Measurements from ENCODE around the gene SLC25A47.
"Not testable (repeated sequence)": the region's sequence is repeated elsewhere in the genome, so short reads cannot be mapped to it uniquely, and the experiment has no call there.

Gene SLC25A47

DNA sequence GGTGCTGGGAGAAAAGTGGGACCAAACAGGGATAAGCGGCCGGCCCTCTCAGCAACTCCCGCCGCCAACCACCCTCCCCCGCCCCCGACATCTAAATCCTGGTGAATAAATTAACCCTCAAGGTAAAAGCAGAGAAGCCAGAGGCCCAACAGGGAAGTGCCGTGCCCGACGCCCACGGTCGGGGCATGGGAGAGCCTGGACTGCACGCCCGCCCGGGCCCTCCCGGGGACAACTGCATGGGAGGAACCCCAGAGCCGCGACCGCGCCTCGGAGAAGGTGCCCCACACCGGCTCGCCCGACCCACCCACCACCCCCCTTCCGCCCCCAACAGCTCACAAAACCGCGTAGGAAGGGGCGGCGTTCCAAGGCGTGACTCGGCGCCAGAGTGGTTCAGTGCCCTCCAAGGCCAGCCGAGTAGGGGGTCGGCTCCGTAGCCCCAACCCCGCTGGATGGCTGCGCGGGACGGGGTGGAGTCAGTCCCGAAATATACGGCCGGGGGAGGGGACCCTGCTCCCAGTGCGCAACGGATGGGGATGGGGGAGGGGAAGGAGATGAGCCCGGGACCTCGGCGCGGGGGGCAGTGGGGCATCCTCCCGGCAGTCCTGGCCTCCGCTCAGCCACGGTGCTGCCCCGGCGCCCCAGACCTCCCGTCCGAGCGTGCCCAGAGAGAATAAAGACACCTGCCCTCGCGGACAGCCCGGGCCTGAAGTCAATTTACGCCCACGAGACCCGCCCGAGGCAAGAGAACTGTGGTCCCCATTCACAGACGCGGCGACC, 17.6 kb upstream of the SLC25A47 start:
- CTCF ChIA-PET: interaction anchor here (1.3 to 3.9 kb wide), 3 partner anchors 13 to 27 kb away, joined by 3 to 16 read pairs (median 3); no protein-coding TSS in a partner anchor
- TF ChIP-seq, protein P1, sequence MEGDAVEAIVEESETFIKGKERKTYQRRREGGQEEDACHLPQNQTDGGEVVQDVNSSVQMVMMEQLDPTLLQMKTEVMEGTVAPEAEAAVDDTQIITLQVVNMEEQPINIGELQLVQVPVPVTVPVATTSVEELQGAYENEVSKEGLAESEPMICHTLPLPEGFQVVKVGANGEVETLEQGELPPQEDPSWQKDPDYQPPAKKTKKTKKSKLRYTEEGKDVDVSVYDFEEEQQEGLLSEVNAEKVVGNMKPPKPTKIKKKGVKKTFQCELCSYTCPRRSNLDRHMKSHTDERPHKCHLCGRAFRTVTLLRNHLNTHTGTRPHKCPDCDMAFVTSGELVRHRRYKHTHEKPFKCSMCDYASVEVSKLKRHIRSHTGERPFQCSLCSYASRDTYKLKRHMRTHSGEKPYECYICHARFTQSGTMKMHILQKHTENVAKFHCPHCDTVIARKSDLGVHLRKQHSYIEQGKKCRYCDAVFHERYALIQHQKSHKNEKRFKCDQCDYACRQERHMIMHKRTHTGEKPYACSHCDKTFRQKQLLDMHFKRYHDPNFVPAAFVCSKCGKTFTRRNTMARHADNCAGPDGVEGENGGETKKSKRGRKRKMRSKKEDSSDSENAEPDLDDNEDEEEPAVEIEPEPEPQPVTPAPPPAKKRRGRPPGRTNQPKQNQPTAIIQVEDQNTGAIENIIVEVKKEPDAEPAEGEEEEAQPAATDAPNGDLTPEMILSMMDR (IDR thresholded peaks at IDR 0.05; ENCODE audit: control extremely low read depth, extremely low read depth, low read depth, missing control alignments): no peak
- DNase-seq (ENCODE audit: extremely low spot score): no peak
- POLR2A ChIA-PET: no interaction called here

DNA sequence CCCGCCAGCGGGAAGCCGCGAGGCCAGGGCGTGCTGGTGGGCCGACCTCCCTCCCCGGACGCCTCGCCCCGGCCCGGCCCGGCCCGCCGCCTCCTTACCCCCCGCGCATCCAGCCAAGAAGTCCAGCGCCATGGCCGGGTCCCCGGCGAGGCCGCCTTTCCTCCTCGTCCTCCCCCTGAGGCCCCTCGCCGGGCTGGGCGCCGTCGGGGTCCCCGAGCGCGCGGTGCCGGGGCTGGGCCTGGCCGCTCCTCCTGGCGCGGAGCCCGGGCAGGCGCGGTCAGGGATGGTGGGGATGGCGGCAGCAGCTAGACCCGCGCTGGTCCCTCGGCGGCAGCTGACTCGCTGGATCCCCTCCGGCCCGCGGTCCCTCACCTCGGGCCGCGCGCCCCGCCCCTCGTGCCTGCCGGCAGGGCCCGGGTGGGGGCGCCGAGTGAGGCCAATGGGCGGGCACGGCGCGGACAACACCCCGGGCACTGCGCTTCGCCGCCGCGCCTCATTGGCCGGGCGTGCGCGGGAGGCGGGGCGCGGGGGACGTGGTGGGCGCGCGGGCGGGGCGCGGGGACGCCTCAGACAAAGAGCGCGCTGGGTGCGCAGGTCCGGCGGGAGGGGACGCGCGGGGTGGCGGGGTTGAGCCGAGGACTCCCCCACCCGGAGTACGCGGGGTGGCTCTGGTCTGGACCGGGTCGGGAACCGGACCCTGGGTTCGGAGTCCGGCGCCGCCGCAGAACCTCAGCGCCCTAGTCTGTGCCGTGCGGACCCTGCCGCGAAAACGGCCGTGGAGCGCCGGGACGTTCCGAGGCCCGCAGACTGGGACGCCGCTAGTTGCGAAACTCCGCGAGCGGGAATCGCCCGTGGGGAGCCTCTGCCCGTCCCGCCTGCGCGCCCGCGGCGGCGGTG, 16.8 kb upstream of the SLC25A47 start, which contains the start of gene SLC25A29:
Gene SLC25A29, minus strand, starts transcription at position 344 of the 897 bp plus-strand sequence. Its CDS starts 212 bp downstream, at position 132.
- TF ChIP-seq, protein P1 (IDR thresholded peaks at IDR 0.05; ENCODE audit: control extremely low read depth, extremely low read depth, low read depth, missing control alignments): no peak
- POLR2A ChIA-PET: no interaction called here
- DNase-seq (ENCODE audit: extremely low spot score): peak; percentile 93
- CTCF ChIA-PET: no interaction called here

DNA sequence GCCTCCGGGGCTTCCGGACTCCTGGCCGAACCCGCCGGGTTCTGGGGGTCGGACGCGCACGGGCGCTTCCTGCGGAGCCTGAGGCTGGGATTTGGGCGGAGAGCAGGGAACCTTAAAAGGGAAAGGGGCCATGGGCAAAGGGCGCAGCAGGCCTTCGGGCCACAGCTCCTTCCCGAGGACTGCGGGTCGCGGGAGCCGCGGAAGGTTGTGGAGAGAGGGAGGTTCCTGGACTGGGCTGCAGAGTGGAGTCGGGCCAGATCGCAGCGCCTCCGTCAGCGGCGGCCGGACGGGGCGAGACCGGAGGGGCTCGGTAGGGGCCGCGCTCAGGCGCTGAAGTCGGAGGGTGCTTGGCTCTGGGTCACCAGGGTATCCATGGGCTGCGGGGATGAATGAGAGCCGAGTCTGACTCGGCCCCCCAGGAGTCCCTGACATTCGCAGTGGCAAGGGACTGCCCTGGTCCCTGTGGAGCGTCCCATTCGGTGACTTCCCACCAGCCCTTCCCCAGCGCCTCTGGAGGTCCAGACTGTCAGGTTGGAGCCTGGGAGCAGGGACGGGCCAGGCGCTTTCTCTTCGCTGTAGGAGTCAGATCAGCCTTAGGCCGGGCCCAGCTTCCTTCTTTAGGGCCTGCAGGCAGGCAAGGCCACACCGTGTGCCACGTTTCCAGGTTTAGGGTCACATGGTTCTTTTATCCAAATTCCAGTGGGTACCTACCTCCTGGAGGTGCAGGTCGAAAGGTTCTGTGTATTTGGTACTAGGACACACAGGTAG, 16.0 kb upstream of the SLC25A47 start:
- POLR2A ChIA-PET: no interaction called here
- DNase-seq (ENCODE audit: extremely low spot score): no peak
- CTCF ChIA-PET: interaction anchor here (2.0 kb wide), 1 partner anchor 10 kb away, joined by 9 read pairs; no protein-coding TSS in a partner anchor
- TF ChIP-seq, protein P1 (IDR thresholded peaks at IDR 0.05; ENCODE audit: control extremely low read depth, extremely low read depth, low read depth, missing control alignments): no peak

DNA sequence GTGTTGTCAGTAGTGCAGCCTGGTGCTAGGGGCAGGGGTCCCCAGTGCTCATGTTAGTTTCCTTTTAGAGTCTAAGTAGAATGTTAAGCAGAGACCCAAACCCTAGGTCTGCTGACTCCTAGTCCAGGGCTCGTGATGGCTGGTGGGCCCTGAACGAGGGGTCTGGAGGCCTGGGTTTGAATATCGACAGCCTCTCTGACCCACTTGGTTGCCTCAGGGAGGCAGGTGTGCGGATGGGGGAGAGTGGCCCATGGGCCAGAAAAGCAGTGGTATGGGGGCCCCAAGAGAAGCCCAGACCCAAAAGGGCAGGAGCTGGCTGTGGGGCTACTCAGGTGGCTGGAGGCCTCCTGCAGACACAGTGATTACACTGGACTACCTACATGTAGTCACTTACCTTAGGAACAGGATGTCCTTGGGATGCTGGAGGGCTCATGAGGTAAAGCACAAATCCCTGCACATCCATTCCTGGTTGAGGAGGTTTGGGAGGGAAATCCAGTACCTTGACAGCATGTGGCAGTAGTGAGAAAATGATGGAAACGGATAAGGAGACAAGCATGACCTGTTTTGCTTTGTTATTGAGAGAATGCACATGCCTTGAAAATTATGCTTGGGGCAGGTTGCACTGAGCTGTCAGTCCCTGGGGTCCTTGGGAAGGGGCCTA, 15.2 kb upstream of the SLC25A47 start:
- TF ChIP-seq, protein P1 (IDR thresholded peaks at IDR 0.05; ENCODE audit: control extremely low read depth, extremely low read depth, low read depth, missing control alignments): no peak
- CTCF ChIA-PET: interaction anchor here (0.9 to 2.0 kb wide), 5 partner anchors 9 to 114 kb away, joined by 3 to 9 read pairs (median 4); no protein-coding TSS in a partner anchor
- POLR2A ChIA-PET: no interaction called here
- no peak for DNase-seq (ENCODE audit: extremely low spot score)

DNA sequence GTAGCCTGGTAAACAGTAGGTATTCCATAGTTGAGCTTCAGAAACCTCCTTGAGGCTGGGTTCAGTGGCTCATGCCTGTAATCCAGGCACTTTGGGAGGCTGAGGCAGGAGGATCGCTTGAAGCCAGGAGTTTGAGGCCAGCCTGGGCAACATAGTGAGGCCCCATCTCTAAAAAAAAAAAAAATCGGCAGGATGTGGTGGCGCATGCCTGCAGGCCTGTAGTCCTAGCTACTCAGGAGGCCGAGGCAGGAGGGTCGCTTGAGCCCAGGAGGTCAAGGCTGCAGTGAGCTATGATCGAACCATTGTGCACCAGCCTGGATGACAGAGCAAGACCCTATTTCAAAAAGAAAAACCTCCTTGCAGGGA, 14.7 kb upstream of the SLC25A47 start:
- POLR2A ChIA-PET; DNase-seq (ENCODE audit: extremely low spot score): not testable (repeated sequence)
- CTCF ChIA-PET: interaction anchor here (0.9 to 2.0 kb wide), 6 partner anchors 9 to 115 kb away, joined by 3 to 9 read pairs (median 4); no protein-coding TSS in a partner anchor

DNA sequence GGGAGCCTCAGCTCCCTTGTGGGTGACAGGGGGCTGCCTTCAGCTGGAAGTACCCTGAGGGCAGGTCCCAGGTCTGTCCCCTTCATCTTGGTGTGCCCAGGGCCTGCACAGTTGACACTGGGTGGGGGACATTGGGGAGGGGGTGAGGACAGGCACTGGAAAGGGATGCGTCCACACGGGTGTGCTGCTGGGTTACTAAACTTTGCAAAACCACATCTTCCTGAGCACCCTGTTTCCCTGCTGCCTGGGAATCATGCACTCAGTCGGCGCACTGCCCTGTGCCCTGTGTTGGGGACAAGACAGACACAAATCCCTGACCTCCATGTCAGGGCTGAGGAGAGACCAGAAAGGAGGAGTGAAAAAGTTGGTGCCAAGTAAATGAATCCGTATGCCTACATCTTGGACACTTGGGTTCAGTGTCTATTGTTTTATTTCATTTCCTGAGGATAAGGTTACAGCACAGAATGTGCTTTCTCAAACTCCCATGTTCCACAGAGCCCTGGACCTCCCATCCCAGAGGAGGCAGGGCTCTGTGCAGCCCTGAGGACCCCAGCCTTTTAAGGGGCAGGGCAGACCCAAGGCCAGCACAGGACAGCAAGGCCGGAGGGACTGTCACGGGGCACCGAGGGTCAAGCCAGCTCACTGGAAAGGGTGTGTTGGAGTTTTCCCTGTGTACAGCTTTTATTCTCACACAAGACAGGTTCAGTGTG, 14.0 kb upstream of the SLC25A47 start:
- CTCF ChIA-PET: interaction anchor here (0.9 to 2.0 kb wide), 7 partner anchors 8 to 116 kb away, joined by 3 to 9 read pairs (median 4); no protein-coding TSS in a partner anchor
- POLR2A ChIA-PET: interaction anchor here (0.6 kb wide), 1 partner anchor 21 kb away, joined by 3 read pairs; no protein-coding TSS in a partner anchor
- TF ChIP-seq, protein P1 (IDR thresholded peaks at IDR 0.05; ENCODE audit: control extremely low read depth, extremely low read depth, low read depth, missing control alignments): no peak

DNA sequence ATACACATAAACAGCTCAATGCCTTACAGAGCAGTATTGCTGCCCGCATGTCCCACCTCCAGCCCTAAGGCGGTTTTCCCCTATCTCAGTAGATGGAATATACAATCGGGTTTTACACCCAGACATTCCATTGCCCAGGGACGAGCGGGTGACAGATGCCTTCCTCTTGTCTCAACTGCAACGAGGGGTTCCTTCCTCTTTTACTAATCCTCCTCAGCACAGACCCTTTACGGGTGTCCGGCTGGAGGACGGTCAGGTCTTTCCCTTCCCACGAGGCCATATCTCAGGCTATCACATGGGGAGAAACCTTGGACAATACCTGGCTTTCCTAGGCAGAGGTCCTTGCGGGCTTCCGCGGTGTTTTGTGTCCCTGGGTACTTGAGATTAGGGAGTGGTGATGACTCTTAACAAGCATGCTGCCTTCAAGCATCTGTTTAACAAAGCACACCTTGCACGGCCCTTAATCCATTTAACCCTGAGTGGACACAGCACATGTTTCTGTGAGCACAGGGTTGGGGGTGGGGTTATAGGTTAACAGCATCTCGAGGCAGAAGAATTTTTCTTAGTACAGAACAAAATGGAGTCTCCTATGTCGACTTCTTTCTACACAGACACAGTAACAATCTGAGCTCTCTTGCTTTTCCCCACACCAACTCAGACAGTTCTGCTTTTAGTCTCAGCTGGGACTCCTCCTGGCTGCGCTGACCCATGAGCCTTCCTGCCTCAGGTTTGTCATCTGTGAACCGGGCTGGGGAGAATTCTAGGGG, 10.8 kb upstream of the SLC25A47 start:
- DNase-seq (ENCODE audit: extremely low spot score); POLR2A ChIA-PET: not testable (repeated sequence)
- CTCF ChIA-PET: interaction anchor here (0.9 to 2.0 kb wide), 3 partner anchors 12 to 73 kb away, joined by 3 to 5 read pairs (median 3); no protein-coding TSS in a partner anchor

More for the DNA sequence above, 14.0 kb upstream of the SLC25A47 start:
- no peak for DNase-seq (ENCODE audit: extremely low spot score)

Measured in GM10248 (cell line).